GM19043 (cell line): ENCODE measurements around the gene CCDC63.
A peak's percentile ranks its signal among the peaks of the same experiment; 100 is the strongest.

ENCODE experiments used
- ATAC-seq: cut with Tn5 transposase; IDR thresholded peaks from one replicate; pipeline ENCODE4 v1.9.1; 2021; ENCODE audit warnings: low read depth; ENCODE audit not compliant: unreplicated experiment

CCDC63 gene

GRCh38 chr12:110846615-110847566 is at the start of gene CCDC63:
Gene CCDC63 (plus strand): TSS chr12:110846987. CDS start chr12:110852955, 5,968 bp downstream.
- no peak for ATAC-seq

GRCh38 chr12:110798461-110798860 is 48.3 kb upstream of the CCDC63 start:
- no peak for ATAC-seq

GRCh38 chr12:110802489-110802888 is 44.3 kb upstream of the CCDC63 start:
- no peak for ATAC-seq

- ATAC-seq: no peak
These were observed 42.4 kb upstream of the CCDC63 start for GRCh38 chr12:110804406-110804805.

- ATAC-seq: no peak
These were observed 39.1 kb upstream of the CCDC63 start for GRCh38 chr12:110807640-110808039.

GRCh38 chr12:110809149-110809548 is 37.6 kb upstream of the CCDC63 start:
- ATAC-seq: no peak

GRCh38 chr12:110811972-110812371 is 34.8 kb upstream of the CCDC63 start:
- no peak for ATAC-seq

- no peak for ATAC-seq
These were observed 33.5 kb upstream of the CCDC63 start for GRCh38 chr12:110813285-110813684.

GRCh38 chr12:110813756-110814155 is 33.0 kb upstream of the CCDC63 start:
- no peak for ATAC-seq

GRCh38 chr12:110816248-110816647 is 30.5 kb upstream of the CCDC63 start:
- ATAC-seq: no peak

- no peak for ATAC-seq
These were observed 30.0 kb upstream of the CCDC63 start for GRCh38 chr12:110816779-110817178.

- no peak for ATAC-seq
These were observed 28.3 kb upstream of the CCDC63 start for GRCh38 chr12:110818511-110818910.

GRCh38 chr12:110819150-110819549 is 27.6 kb upstream of the CCDC63 start:
- ATAC-seq: no peak

GRCh38 chr12:110819646-110820045 is 27.1 kb upstream of the CCDC63 start:
- no peak for ATAC-seq

GRCh38 chr12:110821917-110822316 is 24.9 kb upstream of the CCDC63 start:
- no peak for ATAC-seq

GRCh38 chr12:110822821-110823415 is 23.9 kb upstream of the CCDC63 start:
- ATAC-seq: no peak

- ATAC-seq: no peak
These were observed 22.4 kb upstream of the CCDC63 start for GRCh38 chr12:110824342-110824741.

- ATAC-seq: no peak
These were observed 21.3 kb upstream of the CCDC63 start for GRCh38 chr12:110825530-110825929.

- peak; percentile 70 for ATAC-seq
These were observed 20.1 kb upstream of the CCDC63 start for GRCh38 chr12:110826592-110827200.

- ATAC-seq: no peak
These were observed 17.5 kb upstream of the CCDC63 start for GRCh38 chr12:110829308-110829707.

GRCh38 chr12:110836291-110836690 is 10.5 kb upstream of the CCDC63 start:
- no peak for ATAC-seq
